Measurements from ENCODE around the gene CLP1. TPM values are rescaled to one million over a fixed set of nuclear protein-coding genes. Genes with fewer than 3 reads are reported as not detected.

The CLP1 gene
- total and polyA plus RNA-seq, 11 donors: 3.0 to 11.9 (median 8.2) TPM

MicroRNAs encoded within 50 kb of the gene (microRNA counts, 767-probe panel; counts per million panel counts)
- microRNA hsa-miR-130a-3p: 4,444 to 4,671 counts per million in 2 donors

Small RNAs within 50 kb of the gene (microRNA-seq; reads per million reads assigned to microRNA genes)
- gene MIR130A: 2,236 to 7,982 (median 4,341) reads per million in 4 donors

Other genes starting within 250 kb of the CLP1 start
- gene SLC43A3, start 230.6 kb upstream of the CLP1 start, total RNA-seq: 10 to 100 TPM; 13.5 to 56.9 (median 24.7) TPM
- 10 to 100 TPM; 14.6 to 17.9 TPM for gene SLC43A3, start 230.6 kb upstream of the CLP1 start, polyA plus RNA-seq
- 1 to 10 TPM in 5 of 9 donors, under 1 TPM in 4; 0.58 to 2.1 (median 1.1) TPM for gene RTN4RL2, start 197.2 kb upstream of the CLP1 start, total RNA-seq
- 1 to 10 TPM; 1.0 to 1.1 TPM for gene RTN4RL2, start 197.2 kb upstream of the CLP1 start, polyA plus RNA-seq
- gene SLC43A1, start 142.1 kb upstream of the CLP1 start, total RNA-seq: 10 to 100 TPM in 1 of 9 donors, 1 to 10 TPM in 8; 2.7 to 12.3 (median 5.4) TPM
- gene SLC43A1, start 142.1 kb upstream of the CLP1 start, polyA plus RNA-seq: 1 to 10 TPM; 6.6 TPM
- 10 to 100 TPM; 36.6 to 81.5 (median 46.4) TPM for gene TIMM10, start 127.0 kb upstream of the CLP1 start, total RNA-seq
- gene TIMM10, start 127.0 kb upstream of the CLP1 start, polyA plus RNA-seq: 100 to 1,000 TPM in 1 of 2 donors, 10 to 100 TPM in 1; 42.0 to 135 TPM
- gene SMTNL1, start 120.2 kb upstream of the CLP1 start, total RNA-seq: not detected
- not detected for gene SMTNL1, start 120.2 kb upstream of the CLP1 start, polyA plus RNA-seq
- gene UBE2L6, start 90.1 kb upstream of the CLP1 start, total RNA-seq: 100 to 1,000 TPM in 1 of 9 donors, 10 to 100 TPM in 8; 11.2 to 175 (median 14.5) TPM
- gene UBE2L6, start 90.1 kb upstream of the CLP1 start, polyA plus RNA-seq: 10 to 100 TPM; 10.2 to 16.4 TPM
- gene SERPING1, start 60.1 kb upstream of the CLP1 start, total RNA-seq: 100 to 1,000 TPM in 4 of 9 donors, 10 to 100 TPM in 5; 55.5 to 344 (median 87.0) TPM
- 100 to 1,000 TPM in 1 of 2 donors, 10 to 100 TPM in 1; 80.6 to 121 TPM for gene SERPING1, start 60.1 kb upstream of the CLP1 start, polyA plus RNA-seq
- gene YPEL4, start 7.8 kb upstream of the CLP1 start, total RNA-seq: 1 to 10 TPM in 2 of 9 donors, under 1 TPM in 7; 0.16 to 2.2 (median 0.67) TPM
- gene YPEL4, start 7.8 kb upstream of the CLP1 start, polyA plus RNA-seq: 1 to 10 TPM in 1 of 2 donors, under 1 TPM in 1; 0.28 to 1.2 TPM
- 10 to 100 TPM; 32.5 to 63.6 (median 45.7) TPM for gene ZDHHC5, start 10.4 kb downstream of the CLP1 start, total RNA-seq
- 10 to 100 TPM; 21.9 to 50.3 TPM for gene ZDHHC5, start 10.4 kb downstream of the CLP1 start, polyA plus RNA-seq
- gene MED19, start 54.5 kb downstream of the CLP1 start, total RNA-seq: 10 to 100 TPM in 2 of 9 donors, 1 to 10 TPM in 7; 6.0 to 12.4 (median 6.9) TPM
- 10 to 100 TPM in 1 of 2 donors, 1 to 10 TPM in 1; 6.1 to 19.8 TPM for gene MED19, start 54.5 kb downstream of the CLP1 start, polyA plus RNA-seq
- gene TMX2, start 54.8 kb downstream of the CLP1 start, total RNA-seq: 10 to 100 TPM; 46.7 to 78.2 (median 65.8) TPM
- 100 to 1,000 TPM in 1 of 2 donors, 10 to 100 TPM in 1; 53.6 to 165 TPM for gene TMX2, start 54.8 kb downstream of the CLP1 start, polyA plus RNA-seq
- gene SELENOH, start 83.7 kb downstream of the CLP1 start, total RNA-seq: 100 to 1,000 TPM in 1 of 9 donors, 10 to 100 TPM in 8; 56.8 to 134 (median 85.7) TPM
- gene SELENOH, start 83.7 kb downstream of the CLP1 start, polyA plus RNA-seq: 100 to 1,000 TPM in 1 of 2 donors, 10 to 100 TPM in 1; 68.8 to 116 TPM
- gene BTBD18, start 94.1 kb downstream of the CLP1 start, total RNA-seq: not detected
- under 1 TPM in 1 of 2 donors, not detected in 1; 0.11 TPM for gene BTBD18, start 94.1 kb downstream of the CLP1 start, polyA plus RNA-seq
- 100 to 1,000 TPM in 1 of 9 donors, 10 to 100 TPM in 8; 51.4 to 105 (median 60.8) TPM for gene CTNND1, start 104.0 kb downstream of the CLP1 start, total RNA-seq
- gene CTNND1, start 104.0 kb downstream of the CLP1 start, polyA plus RNA-seq: 10 to 100 TPM; 19.7 to 40.3 TPM

Data from heart left ventricle (tissue), 11 donors.